Stimulated activated memory B cell treated with anti-CD40 and anti-IgM and Interleukin-4, amounts not matched to agents 10 μg/mL and 1 μg/mL and 100 μg/mL, for 72 hours (primary cell): Measurements from ENCODE around the gene GATA1.
A peak's percentile ranks its signal among the peaks of the same experiment; 100 is the strongest.

ENCODE experiments used
- ATAC-seq: fragments of 150-1000 bp; cut with Tn5 transposase; 2 replicates; pipeline ENCODE4 v1.10.0; 2021
- H3K27ac Mint-ChIP-seq: one replicate; pipeline ENCODE4 v1.8.0; 2022; ENCODE audit warnings: mild to moderate bottlenecking, mixed read lengths
- H3K27me3 Mint-ChIP-seq: one replicate; pipeline ENCODE4 v1.8.0; 2022; ENCODE audit warnings: mixed read lengths
- H3K36me3 Mint-ChIP-seq: one replicate; pipeline ENCODE4 v1.8.0; 2022; ENCODE audit warnings: mixed read lengths
- H3K4me1 Mint-ChIP-seq: one replicate; pipeline ENCODE4 v1.8.0; 2022; ENCODE audit warnings: mixed read lengths
- H3K4me3 Mint-ChIP-seq: one replicate; pipeline ENCODE4 v1.8.0; 2022; ENCODE audit warnings: mild to moderate bottlenecking, moderate library complexity, mixed read lengths
- H3K9me3 Mint-ChIP-seq: one replicate; pipeline ENCODE4 v1.8.0; 2022; ENCODE audit warnings: mixed read lengths

The GATA1 gene

GRCh38 chrX:48786341-48786800, at the start of gene GATA1:
TSS of gene GATA1 (plus strand) at chrX:48786590. CDS start at chrX:48791110, 4,520 bp downstream.
- Mint-ChIP-seq H3K27ac (no peak within 1 kb of the TSS), H3K36me3 (no peaks in the 10 kb centered on the region), H3K27me3 (peaks cover 40% of the 10 kb centered on the region), H3K4me3 (no peak within 1 kb of the TSS), H3K9me3 (no peaks in the 10 kb centered on the region), H3K4me1 (peaks cover 10% of the 10 kb centered on the region)
- no peak for ATAC-seq

- Mint-ChIP-seq H3K9me3 (no peaks in the 10 kb centered on the region), H3K4me1 (peaks cover 14% of the 10 kb centered on the region), H3K27me3 (no peaks in the 10 kb centered on the region), H3K4me3 (peak overlapping the region; percentile 89), H3K36me3 (no peaks in the 10 kb centered on the region), H3K27ac (peak overlapping the region; percentile 98)
- ATAC-seq, result no peak
These were observed 49.5 kb upstream of the GATA1 start for GRCh38 chrX:48736878-48737212.

- no peaks in the 10 kb centered on the region for H3K9me3 Mint-ChIP-seq
- ATAC-seq, result peak; percentile 100
- no peaks in the 10 kb centered on the region for H3K36me3 Mint-ChIP-seq
- H3K27me3 Mint-ChIP-seq, result no peaks in the 10 kb centered on the region
- H3K4me1 Mint-ChIP-seq, result peaks cover 14% of the 10 kb centered on the region
- H3K4me3 Mint-ChIP-seq, result peak overlapping the region; percentile 89
- H3K27ac Mint-ChIP-seq, result peak overlapping the region; percentile 98
These were observed 49.0 kb upstream of the GATA1 start for GRCh38 chrX:48737213-48737938.

GRCh38 chrX:48737940-48738339, 48.5 kb upstream of the GATA1 start:
- H3K27ac Mint-ChIP-seq, result peak overlapping the region; percentile 98

GRCh38 chrX:48741834-48742233, 44.6 kb upstream of the GATA1 start:
- no peak overlapping the region for H3K4me3 Mint-ChIP-seq
- peaks cover 6% of the 10 kb centered on the region for H3K4me1 Mint-ChIP-seq
- no peaks in the 10 kb centered on the region for H3K36me3 Mint-ChIP-seq

More at GRCh38 chrX:48737940-48738339, 48.5 kb upstream of the GATA1 start:
- no peak for ATAC-seq
- H3K36me3 Mint-ChIP-seq, result no peaks in the 10 kb centered on the region
- H3K27me3 Mint-ChIP-seq, result no peaks in the 10 kb centered on the region
- peaks cover 14% of the 10 kb centered on the region for H3K4me1 Mint-ChIP-seq
- no peaks in the 10 kb centered on the region for H3K9me3 Mint-ChIP-seq
- peak overlapping the region; percentile 89 for H3K4me3 Mint-ChIP-seq

GRCh38 chrX:48745222-48745621, 41.2 kb upstream of the GATA1 start:
- Mint-ChIP-seq H3K4me3 (no peak overlapping the region), H3K36me3 (no peaks in the 10 kb centered on the region), H3K9me3 (no peaks in the 10 kb centered on the region), H3K27ac (no peak overlapping the region), H3K27me3 (no peaks in the 10 kb centered on the region), H3K4me1 (no peaks in the 10 kb centered on the region)
- no peak for ATAC-seq

More at GRCh38 chrX:48741834-48742233, 44.6 kb upstream of the GATA1 start:
- ATAC-seq, result no peak
- H3K9me3 Mint-ChIP-seq, result no peaks in the 10 kb centered on the region
- H3K27ac Mint-ChIP-seq, result no peak overlapping the region
- no peaks in the 10 kb centered on the region for H3K27me3 Mint-ChIP-seq

GRCh38 chrX:48747415-48748016, 38.9 kb upstream of the GATA1 start:
- Mint-ChIP-seq H3K4me3 (no peak overlapping the region), H3K9me3 (no peaks in the 10 kb centered on the region), H3K4me1 (no peaks in the 10 kb centered on the region), H3K27ac (no peak overlapping the region), H3K27me3 (no peaks in the 10 kb centered on the region), H3K36me3 (no peaks in the 10 kb centered on the region)
- ATAC-seq, result no peak

GRCh38 chrX:48749182-48749581, 37.2 kb upstream of the GATA1 start:
- ATAC-seq, result no peak
- Mint-ChIP-seq H3K27me3 (no peaks in the 10 kb centered on the region), H3K36me3 (no peaks in the 10 kb centered on the region)

GRCh38 chrX:48751343-48751742, 35.0 kb upstream of the GATA1 start:
- no peaks in the 10 kb centered on the region for H3K9me3 Mint-ChIP-seq
- ATAC-seq, result no peak
- H3K4me1 Mint-ChIP-seq, result no peaks in the 10 kb centered on the region
- H3K4me3 Mint-ChIP-seq, result no peak overlapping the region
- no peak overlapping the region for H3K27ac Mint-ChIP-seq
- H3K27me3 Mint-ChIP-seq, result no peaks in the 10 kb centered on the region
- H3K36me3 Mint-ChIP-seq, result no peaks in the 10 kb centered on the region

More at GRCh38 chrX:48749182-48749581, 37.2 kb upstream of the GATA1 start:
- Mint-ChIP-seq H3K27ac (no peak overlapping the region), H3K9me3 (no peaks in the 10 kb centered on the region), H3K4me1 (no peaks in the 10 kb centered on the region), H3K4me3 (no peak overlapping the region)

GRCh38 chrX:48752498-48752897, 33.9 kb upstream of the GATA1 start:
- no peak overlapping the region for H3K27ac Mint-ChIP-seq
- H3K4me1 Mint-ChIP-seq, result no peaks in the 10 kb centered on the region
- no peaks in the 10 kb centered on the region for H3K27me3 Mint-ChIP-seq
- no peaks in the 10 kb centered on the region for H3K9me3 Mint-ChIP-seq
- no peak for ATAC-seq
- no peak overlapping the region for H3K4me3 Mint-ChIP-seq
- H3K36me3 Mint-ChIP-seq, result no peaks in the 10 kb centered on the region

GRCh38 chrX:48753708-48754228, 32.6 kb upstream of the GATA1 start:
- H3K27me3 Mint-ChIP-seq, result no peaks in the 10 kb centered on the region
- no peak for ATAC-seq
- no peak overlapping the region for H3K4me3 Mint-ChIP-seq
- no peaks in the 10 kb centered on the region for H3K4me1 Mint-ChIP-seq
- H3K9me3 Mint-ChIP-seq, result no peaks in the 10 kb centered on the region
- no peaks in the 10 kb centered on the region for H3K36me3 Mint-ChIP-seq
- H3K27ac Mint-ChIP-seq, result no peak overlapping the region

GRCh38 chrX:48754238-48754637, 32.2 kb upstream of the GATA1 start:
- Mint-ChIP-seq H3K4me1 (no peaks in the 10 kb centered on the region), H3K4me3 (no peak overlapping the region), H3K27me3 (no peaks in the 10 kb centered on the region), H3K27ac (no peak overlapping the region), H3K9me3 (no peaks in the 10 kb centered on the region), H3K36me3 (no peaks in the 10 kb centered on the region)
- ATAC-seq, result no peak

- Mint-ChIP-seq H3K9me3 (no peaks in the 10 kb centered on the region), H3K36me3 (no peaks in the 10 kb centered on the region), H3K4me1 (peaks cover 5% of the 10 kb centered on the region), H3K4me3 (no peak within 1 kb of the TSS), H3K27ac (no peak within 1 kb of the TSS), H3K27me3 (peaks cover 19% of the 10 kb centered on the region)
- no peak for ATAC-seq
These were observed 24.5 kb upstream of the GATA1 start, which contains the start of gene GLOD5 for GRCh38 chrX:48761674-48762471. TSS of gene GLOD5 (plus strand) at chrX:48761747. CDS start at chrX:48761791, 44 bp downstream.

GRCh38 chrX:48769230-48769629, 17.2 kb upstream of the GATA1 start:
- Mint-ChIP-seq H3K4me1 (no peaks in the 10 kb centered on the region), H3K4me3 (no peak overlapping the region), H3K27me3 (peaks cover 10% of the 10 kb centered on the region), H3K36me3 (no peaks in the 10 kb centered on the region), H3K27ac (no peak overlapping the region), H3K9me3 (no peaks in the 10 kb centered on the region)
- ATAC-seq, result no peak

- H3K4me3 Mint-ChIP-seq, result no peak overlapping the region
- ATAC-seq, result no peak
- peaks cover 19% of the 10 kb centered on the region for H3K27me3 Mint-ChIP-seq
- H3K27ac Mint-ChIP-seq, result no peak overlapping the region
- no peaks in the 10 kb centered on the region for H3K9me3 Mint-ChIP-seq
- no peaks in the 10 kb centered on the region for H3K36me3 Mint-ChIP-seq
- H3K4me1 Mint-ChIP-seq, result no peaks in the 10 kb centered on the region
These were observed 16.1 kb upstream of the GATA1 start for GRCh38 chrX:48770296-48770695.
